DND-41 (cell line): ENCODE measurements around the gene TMEM127.
A peak's percentile ranks its signal among the peaks of the same experiment; 100 is the strongest.

Experiments used
- ATAC-seq: fragments of 200-7000 bp; cut with Tn5 transposase; 3 replicates; pipeline ENCODE4 v1.9.1; 2021; ENCODE audit warnings: low read depth; ENCODE audit not compliant: insufficient read depth
- DNase-seq: peaks from one replicate; pipeline ENCODE4 v3.0.0-alpha.2; 2020
- H2AFZ ChIP-seq: 2 replicates; pipeline ENCODE4 v1.6.0; 2012; ENCODE audit warnings: low read depth, low read length
- H3K27ac ChIP-seq: 2 replicates; pipeline ENCODE4 v1.5.1; 2012; ENCODE audit warnings: low read length, inconsistent platforms
- H3K27me3 ChIP-seq: fragments of 200-600 bp; sonication (generic); 2 replicates; pipeline ENCODE4 v1.6.0; 2012; ENCODE audit warnings: low read length, mild to moderate bottlenecking, inconsistent platforms; ENCODE audit not compliant: insufficient read depth, poor library complexity
- H3K36me3 ChIP-seq: 2 replicates; pipeline ENCODE4 v1.5.1; 2012; ENCODE audit warnings: low read length, inconsistent platforms; ENCODE audit not compliant: insufficient read depth
- H3K4me1 ChIP-seq: 2 replicates; pipeline ENCODE4 v1.5.1; 2012; ENCODE audit warnings: mild to moderate bottlenecking, low read length; ENCODE audit not compliant: insufficient read depth
- H3K4me2 ChIP-seq: 2 replicates; pipeline ENCODE4 v1.6.0; 2012; ENCODE audit warnings: mild to moderate bottlenecking, moderate library complexity, low read length, inconsistent platforms; ENCODE audit not compliant: insufficient read depth
- H3K4me3 ChIP-seq, 2 experiments: fragments of 200-600 bp in 1 of 2; shearing (Covaris generic) in 1 of 2; 2 replicates each; pipeline ENCODE4 v1.5.1; 2012 to 2016; ENCODE audit warnings: inconsistent platforms in 2 of 2, low read length in 2 of 2, mild to moderate bottlenecking in 2 of 2, low read depth in 1 of 2, moderate library complexity in 1 of 2
- H3K79me2 ChIP-seq: 2 replicates; pipeline ENCODE4 v1.6.0; 2012; ENCODE audit warnings: low read length, inconsistent platforms; ENCODE audit not compliant: insufficient read depth
- H3K9ac ChIP-seq: 2 replicates; pipeline ENCODE4 v1.6.0; 2012; ENCODE audit warnings: low read depth, mild to moderate bottlenecking, inconsistent platforms, low read length, moderate library complexity
- H3K9me3 ChIP-seq: 2 replicates; pipeline ENCODE4 v1.5.1; 2012; ENCODE audit warnings: low read length, moderate library complexity, mild to moderate bottlenecking, inconsistent platforms; ENCODE audit not compliant: insufficient read depth, severe bottlenecking
- H4K20me1 ChIP-seq: 2 replicates; pipeline ENCODE4 v1.6.0; 2012; ENCODE audit warnings: low read length; ENCODE audit not compliant: insufficient read depth
- EZH2 ChIP-seq: IDR thresholded peaks from 3 replicates; pipeline ENCODE4 v1.6.1; 2012; ENCODE audit warnings: borderline replicate concordance, low read depth, mild to moderate bottlenecking, moderate library complexity, low read length, inconsistent platforms; ENCODE audit not compliant: severe bottlenecking
- TF ChIP-seq, protein P1 (sequence below): IDR thresholded peaks from 2 replicates; pipeline ENCODE4 v1.5.1; 2012; ENCODE audit warnings: borderline replicate concordance, low read length, moderate library complexity, mild to moderate bottlenecking; ENCODE audit not compliant: poor library complexity, severe bottlenecking; ENCODE audit errors: extremely low read depth

The TMEM127 gene

DNA sequence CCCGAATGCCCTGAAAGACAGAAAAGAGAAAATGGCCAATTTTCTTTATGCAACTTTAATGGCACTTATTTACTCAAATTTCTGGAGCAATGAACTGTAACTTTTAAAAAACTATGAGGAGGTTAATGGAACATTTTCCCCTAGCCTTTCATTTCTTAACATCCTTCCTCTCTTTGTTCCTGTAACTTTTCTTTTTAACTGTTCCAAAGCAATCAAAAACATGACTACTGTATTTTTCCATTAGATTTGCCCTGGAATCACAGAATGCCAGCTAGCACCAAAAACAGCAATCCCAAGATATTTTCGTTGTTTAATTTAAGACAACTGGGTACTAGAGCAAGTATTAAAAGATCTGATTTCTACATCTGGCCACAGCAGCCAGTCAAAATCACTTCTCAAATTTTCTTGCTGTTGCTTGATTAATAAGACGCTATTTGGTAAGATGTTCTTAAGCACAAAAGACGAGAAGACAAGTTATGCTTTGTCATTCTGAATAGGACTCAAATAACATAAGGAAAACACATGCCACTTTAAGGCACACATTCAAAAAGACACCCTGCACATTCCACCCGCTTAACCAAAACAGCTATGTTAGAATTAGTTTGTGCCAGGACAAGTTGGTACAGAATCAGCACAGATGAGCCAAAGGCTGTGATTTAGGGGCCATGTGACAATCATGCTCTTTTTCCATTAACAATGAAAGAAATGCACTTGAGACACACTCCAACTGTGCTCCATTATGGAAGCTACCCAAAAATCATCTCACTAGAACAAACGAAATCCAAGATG is 60.8 kb downstream of the TMEM127 start:
- Histone ChIP-seq H3K9me3 (no peaks in the 10 kb centered on the region), H3K4me3 (no peak overlapping the region; a peak in 1 of 4 replicates), H4K20me1 (peaks cover 75% of the 10 kb centered on the region), H3K79me2 (peaks cover 95% of the 10 kb centered on the region), H3K4me2 (peak overlapping the region; percentile 45), H3K4me1 (peaks cover 40% of the 10 kb centered on the region), H3K9ac (no peak overlapping the region), H3K27me3 (no peaks in the 10 kb centered on the region), H3K36me3 (peaks cover 21% of the 10 kb centered on the region), H2AFZ (no peak overlapping the region), H3K27ac (no peak overlapping the region)
- no peak for DNase-seq
- no peak for ATAC-seq
- TF ChIP-seq, protein P1, sequence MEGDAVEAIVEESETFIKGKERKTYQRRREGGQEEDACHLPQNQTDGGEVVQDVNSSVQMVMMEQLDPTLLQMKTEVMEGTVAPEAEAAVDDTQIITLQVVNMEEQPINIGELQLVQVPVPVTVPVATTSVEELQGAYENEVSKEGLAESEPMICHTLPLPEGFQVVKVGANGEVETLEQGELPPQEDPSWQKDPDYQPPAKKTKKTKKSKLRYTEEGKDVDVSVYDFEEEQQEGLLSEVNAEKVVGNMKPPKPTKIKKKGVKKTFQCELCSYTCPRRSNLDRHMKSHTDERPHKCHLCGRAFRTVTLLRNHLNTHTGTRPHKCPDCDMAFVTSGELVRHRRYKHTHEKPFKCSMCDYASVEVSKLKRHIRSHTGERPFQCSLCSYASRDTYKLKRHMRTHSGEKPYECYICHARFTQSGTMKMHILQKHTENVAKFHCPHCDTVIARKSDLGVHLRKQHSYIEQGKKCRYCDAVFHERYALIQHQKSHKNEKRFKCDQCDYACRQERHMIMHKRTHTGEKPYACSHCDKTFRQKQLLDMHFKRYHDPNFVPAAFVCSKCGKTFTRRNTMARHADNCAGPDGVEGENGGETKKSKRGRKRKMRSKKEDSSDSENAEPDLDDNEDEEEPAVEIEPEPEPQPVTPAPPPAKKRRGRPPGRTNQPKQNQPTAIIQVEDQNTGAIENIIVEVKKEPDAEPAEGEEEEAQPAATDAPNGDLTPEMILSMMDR = no peak
- no peak for TF ChIP-seq EZH2

DNA sequence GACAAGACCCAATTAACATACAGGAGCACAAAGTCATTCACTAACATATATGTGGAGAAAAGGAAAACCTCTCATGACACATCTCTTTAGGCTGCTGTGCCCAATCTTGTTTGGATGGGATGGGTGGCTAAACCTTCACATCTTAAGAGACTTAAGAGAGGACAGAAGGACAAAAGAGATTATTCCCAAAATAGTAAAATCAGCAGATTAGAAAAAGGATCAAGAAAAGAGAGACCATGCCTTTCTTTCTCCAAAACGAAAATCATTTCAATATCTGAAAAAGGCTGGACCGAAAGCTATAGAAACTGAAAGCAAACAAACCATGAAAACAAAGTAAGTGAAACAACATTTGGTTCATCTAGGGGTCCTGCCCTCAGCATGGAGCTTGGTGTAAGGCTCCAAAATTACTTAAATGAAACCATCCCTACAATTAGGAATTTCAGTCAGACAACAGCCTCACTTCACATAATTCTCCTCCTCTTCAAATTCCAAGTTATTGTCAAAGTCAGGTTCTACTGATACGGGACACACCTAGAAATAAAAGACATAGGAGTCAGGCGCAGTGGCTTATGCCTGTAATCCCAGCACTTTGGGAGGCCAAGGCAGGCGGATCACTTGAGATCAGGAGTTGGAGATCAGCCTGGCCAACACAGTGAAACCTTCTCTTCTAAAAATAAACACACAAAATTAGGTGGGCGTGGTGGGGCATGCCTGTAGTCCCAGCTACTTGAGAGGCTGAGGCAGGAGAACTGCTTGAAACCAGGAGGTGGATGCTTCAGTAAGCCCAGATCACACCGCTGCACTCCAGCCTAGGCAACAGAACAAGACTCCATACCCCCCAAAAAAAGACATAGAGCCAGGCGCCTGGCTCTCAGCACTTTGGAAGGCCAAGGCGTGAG is 62.4 kb downstream of the TMEM127 start:
- Histone ChIP-seq H2AFZ (no peak overlapping the region), H3K27me3 (no peaks in the 10 kb centered on the region), H3K4me2 (peak overlapping the region; percentile 31; the same call in 1 of the 2 replicates), H3K4me1 (peaks cover 31% of the 10 kb centered on the region), H3K36me3 (peaks cover 23% of the 10 kb centered on the region), H3K27ac (no peak overlapping the region), H3K4me3 (no peak overlapping the region), H3K79me2 (peaks cover 99% of the 10 kb centered on the region), H3K9me3 (no peaks in the 10 kb centered on the region), H4K20me1 (peaks cover 89% of the 10 kb centered on the region), H3K9ac (no peak overlapping the region)
- TF ChIP-seq EZH2 = no peak
- TF ChIP-seq, protein P1 = no peak
- ATAC-seq (no peak), DNase-seq (no peak)

DNA sequence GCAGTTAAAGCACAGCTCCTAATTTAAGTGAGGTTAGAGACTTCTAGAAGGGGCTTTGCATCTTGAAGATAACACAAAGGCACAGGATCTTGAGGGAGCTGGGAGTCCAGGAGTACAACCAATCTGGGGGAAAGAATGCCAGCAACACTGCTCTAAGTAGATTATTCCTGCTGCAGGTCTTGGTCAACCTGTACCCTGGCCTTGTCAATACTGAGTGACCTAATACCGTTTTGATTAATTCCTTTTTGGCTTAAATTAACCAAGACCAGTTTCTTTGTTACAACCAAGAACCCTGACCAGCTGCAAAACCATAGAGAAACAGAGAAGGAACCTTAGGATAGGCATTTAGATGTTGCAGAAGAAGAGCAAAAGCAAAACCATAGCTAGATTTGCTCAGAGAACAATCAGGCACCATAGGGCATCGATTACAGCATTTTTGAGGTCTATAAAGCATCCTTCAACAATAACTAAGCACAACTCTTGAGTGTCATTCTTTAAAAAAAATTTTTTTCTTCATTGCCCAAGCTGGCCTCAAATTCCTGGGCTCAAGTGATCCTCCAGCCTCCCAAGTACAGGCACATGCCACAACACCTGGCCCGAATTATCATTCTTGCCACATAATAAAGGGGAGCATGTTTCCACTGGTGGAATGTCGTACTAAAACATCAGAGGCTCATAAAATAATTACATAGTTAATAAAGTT is 63.5 kb downstream of the TMEM127 start:
- peaks cover 99% of the 10 kb centered on the region for H3K79me2 ChIP-seq
- no peaks in the 10 kb centered on the region for H3K9me3 ChIP-seq
- H3K4me1 ChIP-seq = peaks cover 26% of the 10 kb centered on the region
- no peak overlapping the region for H3K4me3 ChIP-seq
- peaks cover 23% of the 10 kb centered on the region for H3K36me3 ChIP-seq
- no peak overlapping the region for H3K27ac ChIP-seq
- DNase-seq = no peak
- no peak for ATAC-seq
- H4K20me1 ChIP-seq = peaks cover 90% of the 10 kb centered on the region
- H3K4me2 ChIP-seq = peak overlapping the region; percentile 31; the same call in 1 of the 2 replicates
- H2AFZ ChIP-seq = no peak overlapping the region
- TF ChIP-seq, protein P1 = no peak
- no peak for TF ChIP-seq EZH2
- H3K9ac ChIP-seq = no peak overlapping the region
- H3K27me3 ChIP-seq = no peaks in the 10 kb centered on the region
